GM23338 (cell line): ENCODE results near the gene ZNF148. TPM values are rescaled to one million over a fixed set of nuclear protein-coding genes. Genes with fewer than 3 reads are reported as not detected.

Source experiments
- ATAC-seq: fragments of 200-7000 bp; cut with Tn5 transposase; 3 replicates; pipeline ENCODE4 v1.9.1; 2020
- DNase-seq: peaks from one replicate; pipeline ENCODE4 v3.0.0-alpha.2; 2015; ENCODE audit warnings: low spot score
- H2AFZ ChIP-seq: fragments of 200-600 bp; sonication (generic); 2 replicates; pipeline ENCODE4 v1.8.0; 2016; ENCODE audit warnings: antibody characterized with exemption, mild to moderate bottlenecking, moderate library complexity
- H3F3A ChIP-seq: fragments of 200-600 bp; sonication (generic); replicated peaks from 2 replicates; pipeline ENCODE4 v1.8.0; 2017; ENCODE audit warnings: antibody characterized with exemption, mixed run types, low read depth
- H3K27ac ChIP-seq: fragments of 200-600 bp; sonication (generic); 2 replicates; pipeline ENCODE4 v1.6.1; 2016; ENCODE audit warnings: low read depth
- H3K27me3 ChIP-seq: fragments of 200-600 bp; sonication (generic); 2 replicates; pipeline ENCODE4 v1.8.0; 2016; ENCODE audit warnings: mild to moderate bottlenecking, mixed run types, moderate library complexity; ENCODE audit not compliant: insufficient read depth
- H3K36me3 ChIP-seq: fragments of 200-600 bp; sonication (generic); 2 replicates; pipeline ENCODE4 v1.8.0; 2016; ENCODE audit warnings: mild to moderate bottlenecking; ENCODE audit not compliant: insufficient read depth
- H3K4me1 ChIP-seq: fragments of 200-600 bp; sonication (generic); 2 replicates; pipeline ENCODE4 v1.8.0; 2016; ENCODE audit warnings: mild to moderate bottlenecking, moderate library complexity; ENCODE audit not compliant: insufficient read depth
- H3K4me2 ChIP-seq: fragments of 200-600 bp; sonication (generic); 2 replicates; pipeline ENCODE4 v1.7.1; 2017; ENCODE audit warnings: mixed run types
- H3K4me3 ChIP-seq: fragments of 200-600 bp; sonication (generic); 2 replicates; pipeline ENCODE4 v1.6.1; 2016; ENCODE audit warnings: mixed run types
- H3K79me2 ChIP-seq: fragments of 200-600 bp; sonication (generic); replicated peaks from 2 replicates; pipeline ENCODE4 v1.8.0; 2017; ENCODE audit warnings: mild to moderate bottlenecking; ENCODE audit not compliant: insufficient read depth
- H3K9me2 ChIP-seq: fragments of 200-600 bp; sonication (generic); 2 replicates; pipeline ENCODE4 v1.8.0; 2017; ENCODE audit not compliant: insufficient read depth
- H4K20me1 ChIP-seq: fragments of 200-600 bp; sonication (generic); replicated peaks from 2 replicates; pipeline ENCODE4 v1.8.0; 2017; ENCODE audit warnings: mild to moderate bottlenecking; ENCODE audit not compliant: insufficient read depth
- H3K27ac Mint-ChIP-seq: 2 replicates; pipeline ENCODE4 v1.8.0; 2020; ENCODE audit warnings: inconsistent platforms, mild to moderate bottlenecking, moderate library complexity, mixed read lengths
- H3K27me3 Mint-ChIP-seq: 3 replicates; pipeline ENCODE4 v1.8.0; 2022; ENCODE audit warnings: low read depth, mild to moderate bottlenecking, moderate library complexity, mixed read lengths, inconsistent platforms; ENCODE audit not compliant: insufficient read depth, poor library complexity
- H3K36me3 Mint-ChIP-seq: 3 replicates; pipeline ENCODE4 v1.8.0; 2021; ENCODE audit warnings: low read depth, mild to moderate bottlenecking, inconsistent platforms, moderate library complexity, mixed read lengths
- H3K4me1 Mint-ChIP-seq: 3 replicates; pipeline ENCODE4 v1.8.0; 2020; ENCODE audit warnings: mild to moderate bottlenecking, inconsistent platforms, mixed read lengths
- H3K4me3 Mint-ChIP-seq: 3 replicates; pipeline ENCODE4 v1.8.0; 2021; ENCODE audit warnings: moderate library complexity, mild to moderate bottlenecking, inconsistent platforms, mixed read lengths
- H3K9me3 Mint-ChIP-seq: 3 replicates; pipeline ENCODE4 v1.8.0; 2020; ENCODE audit warnings: moderate library complexity, mild to moderate bottlenecking, inconsistent platforms, mixed read lengths
- ETS1 ChIP-seq: IDR thresholded peaks from 2 replicates; pipeline ENCODE4 v1.6.1; 2016; ENCODE audit warnings: antibody characterized with exemption
- EZH2phosphoT487 ChIP-seq: fragments of 200-600 bp; sonication (generic); IDR thresholded peaks from one replicate; pipeline ENCODE4 v1.8.1; 2018; ENCODE audit warnings: antibody characterized with exemption; ENCODE audit not compliant: unreplicated experiment
- JUNB ChIP-seq: IDR thresholded peaks from one replicate; pipeline ENCODE4 v1.6.1; 2016; ENCODE audit warnings: antibody characterized with exemption; ENCODE audit not compliant: unreplicated experiment
- STAT1 ChIP-seq: IDR thresholded peaks from one replicate; pipeline ENCODE4 v1.6.1; 2016; ENCODE audit warnings: antibody characterized with exemption; ENCODE audit not compliant: unreplicated experiment
- ZNF114 ChIP-seq: fragments of 250-450 bp; sonication (Bioruptor Pico); IDR thresholded peaks from 2 replicates; pipeline ENCODE4 v1.5.0; 2020; ENCODE audit warnings: mild to moderate bottlenecking, moderate library complexity
- polyA plus RNA-seq: library from polyadenylated mRNA; unstranded; fragments of >200 nt; fragmentation: Nextera tagmentation; extraction: Ambion mirVana; gene quantifications from 2 replicates; pipeline ENCODE4 v1.2.1, GENCODE V29; 2016
- total RNA-seq: library from RNA; depleted of rRNA; stranded (reverse); fragments of >200 nt; shearing (Covaris generic); gene quantifications from 2 replicates; pipeline ENCODE4 v1.2.3, GENCODE V29; 2014
- TF ChIP-seq, protein P1 (sequence below): fragments of 250-450 bp; sonication (Bioruptor Pico); IDR thresholded peaks from 2 replicates; pipeline ENCODE4 v1.5.0; 2020; ENCODE audit warnings: mild to moderate bottlenecking, moderate library complexity

ZNF148 gene
- total and polyA plus RNA-seq, 2 experiments from 2014 or later, result 13.9 to 16.9 TPM

DNA sequence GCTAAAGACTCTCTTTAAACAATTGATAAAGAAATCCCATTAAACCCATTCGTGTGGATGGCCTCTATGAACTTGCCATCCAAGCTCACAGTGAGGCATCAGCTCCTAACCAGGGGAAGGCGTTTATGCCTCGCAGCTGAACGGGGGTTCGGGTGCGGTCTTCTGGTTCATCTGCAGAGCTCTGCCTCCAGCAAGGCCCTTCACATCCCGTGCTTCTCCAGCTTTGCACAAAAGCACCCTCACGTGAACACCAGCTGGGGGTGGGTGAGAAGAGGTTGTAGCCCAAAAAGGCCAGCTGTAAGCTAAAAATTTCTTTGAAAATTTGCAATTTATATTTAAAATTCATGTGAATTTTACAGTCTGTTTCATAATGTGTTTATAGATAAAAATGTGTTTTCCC lies 39.5 kb upstream of the ZNF148 start (continued):
- TF ChIP-seq, protein P1, sequence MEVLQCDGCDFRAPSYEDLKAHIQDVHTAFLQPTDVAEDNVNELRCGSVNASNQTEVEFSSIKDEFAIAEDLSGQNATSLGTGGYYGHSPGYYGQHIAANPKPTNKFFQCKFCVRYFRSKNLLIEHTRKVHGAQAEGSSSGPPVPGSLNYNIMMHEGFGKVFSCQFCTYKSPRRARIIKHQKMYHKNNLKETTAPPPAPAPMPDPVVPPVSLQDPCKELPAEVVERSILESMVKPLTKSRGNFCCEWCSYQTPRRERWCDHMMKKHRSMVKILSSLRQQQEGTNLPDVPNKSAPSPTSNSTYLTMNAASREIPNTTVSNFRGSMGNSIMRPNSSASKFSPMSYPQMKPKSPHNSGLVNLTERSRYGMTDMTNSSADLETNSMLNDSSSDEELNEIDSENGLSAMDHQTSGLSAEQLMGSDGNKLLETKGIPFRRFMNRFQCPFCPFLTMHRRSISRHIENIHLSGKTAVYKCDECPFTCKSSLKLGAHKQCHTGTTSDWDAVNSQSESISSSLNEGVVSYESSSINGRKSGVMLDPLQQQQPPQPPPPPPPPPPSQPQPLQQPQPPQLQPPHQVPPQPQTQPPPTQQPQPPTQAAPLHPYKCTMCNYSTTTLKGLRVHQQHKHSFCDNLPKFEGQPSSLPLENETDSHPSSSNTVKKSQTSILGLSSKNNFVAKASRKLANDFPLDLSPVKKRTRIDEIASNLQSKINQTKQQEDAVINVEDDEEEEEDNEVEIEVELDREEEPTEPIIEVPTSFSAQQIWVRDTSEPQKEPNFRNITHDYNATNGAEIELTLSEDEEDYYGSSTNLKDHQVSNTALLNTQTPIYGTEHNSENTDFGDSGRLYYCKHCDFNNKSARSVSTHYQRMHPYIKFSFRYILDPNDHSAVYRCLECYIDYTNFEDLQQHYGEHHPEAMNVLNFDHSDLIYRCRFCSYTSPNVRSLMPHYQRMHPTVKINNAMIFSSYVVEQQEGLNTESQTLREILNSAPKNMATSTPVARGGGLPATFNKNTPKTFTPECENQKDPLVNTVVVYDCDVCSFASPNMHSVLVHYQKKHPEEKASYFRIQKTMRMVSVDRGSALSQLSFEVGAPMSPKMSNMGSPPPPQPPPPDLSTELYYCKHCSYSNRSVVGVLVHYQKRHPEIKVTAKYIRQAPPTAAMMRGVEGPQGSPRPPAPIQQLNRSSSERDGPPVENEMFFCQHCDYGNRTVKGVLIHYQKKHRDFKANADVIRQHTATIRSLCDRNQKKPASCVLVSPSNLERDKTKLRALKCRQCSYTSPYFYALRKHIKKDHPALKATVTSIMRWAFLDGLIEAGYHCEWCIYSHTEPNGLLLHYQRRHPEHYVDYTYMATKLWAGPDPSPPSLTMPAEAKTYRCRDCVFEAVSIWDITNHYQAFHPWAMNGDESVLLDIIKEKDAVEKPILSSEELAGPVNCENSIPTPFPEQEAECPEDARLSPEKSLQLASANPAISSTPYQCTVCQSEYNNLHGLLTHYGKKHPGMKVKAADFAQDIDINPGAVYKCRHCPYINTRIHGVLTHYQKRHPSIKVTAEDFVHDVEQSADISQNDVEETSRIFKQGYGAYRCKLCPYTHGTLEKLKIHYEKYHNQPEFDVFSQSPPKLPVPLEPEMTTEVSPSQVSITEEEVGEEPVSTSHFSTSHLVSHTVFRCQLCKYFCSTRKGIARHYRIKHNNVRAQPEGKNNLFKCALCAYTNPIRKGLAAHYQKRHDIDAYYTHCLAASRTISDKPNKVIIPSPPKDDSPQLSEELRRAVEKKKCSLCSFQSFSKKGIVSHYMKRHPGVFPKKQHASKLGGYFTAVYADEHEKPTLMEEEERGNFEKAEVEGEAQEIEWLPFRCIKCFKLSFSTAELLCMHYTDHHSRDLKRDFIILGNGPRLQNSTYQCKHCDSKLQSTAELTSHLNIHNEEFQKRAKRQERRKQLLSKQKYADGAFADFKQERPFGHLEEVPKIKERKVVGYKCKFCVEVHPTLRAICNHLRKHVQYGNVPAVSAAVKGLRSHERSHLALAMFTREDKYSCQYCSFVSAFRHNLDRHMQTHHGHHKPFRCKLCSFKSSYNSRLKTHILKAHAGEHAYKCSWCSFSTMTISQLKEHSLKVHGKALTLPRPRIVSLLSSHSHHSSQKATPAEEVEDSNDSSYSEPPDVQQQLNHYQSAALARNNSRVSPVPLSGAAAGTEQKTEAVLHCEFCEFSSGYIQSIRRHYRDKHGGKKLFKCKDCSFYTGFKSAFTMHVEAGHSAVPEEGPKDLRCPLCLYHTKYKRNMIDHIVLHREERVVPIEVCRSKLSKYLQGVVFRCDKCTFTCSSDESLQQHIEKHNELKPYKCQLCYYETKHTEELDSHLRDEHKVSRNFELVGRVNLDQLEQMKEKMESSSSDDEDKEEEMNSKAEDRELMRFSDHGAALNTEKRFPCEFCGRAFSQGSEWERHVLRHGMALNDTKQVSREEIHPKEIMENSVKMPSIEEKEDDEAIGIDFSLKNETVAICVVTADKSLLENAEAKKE (CRISPR knock-in tag), result no peak
- no peak for TF ChIP-seq ZNF114 (CRISPR knock-in tag)

DNA sequence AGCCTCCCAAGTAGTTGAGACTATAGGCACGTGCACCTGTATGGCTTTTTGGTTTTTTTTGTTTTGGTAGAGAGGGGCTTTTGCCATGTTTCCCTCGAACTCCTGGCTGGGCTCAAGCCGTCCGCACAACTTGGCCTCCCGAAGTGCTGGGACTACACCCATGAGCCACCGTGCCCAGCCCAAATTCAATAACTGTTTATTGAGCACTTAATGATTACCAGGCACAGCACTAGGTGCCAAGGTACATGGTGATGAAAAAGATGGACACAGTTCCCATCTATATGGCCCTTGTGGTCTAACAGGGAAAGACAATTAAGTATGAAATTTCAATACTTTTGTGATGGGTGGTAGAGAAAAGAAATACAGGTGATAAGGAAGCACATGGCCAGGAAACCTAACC lies 35.8 kb upstream of the ZNF148 start:
- Histone ChIP-seq H3K79me2 (no peaks in the 10 kb centered on the region), H3K9me2 (no peaks in the 10 kb centered on the region), H4K20me1 (no peaks in the 10 kb centered on the region), H3K27me3 (no peaks in the 10 kb centered on the region), H3K27ac (no peak overlapping the region), H3K4me3 (no peak overlapping the region), H3K4me1 (no peaks in the 10 kb centered on the region), H3F3A (no peaks in the 10 kb centered on the region), H3K36me3 (no peaks in the 10 kb centered on the region), H3K4me2 (no peak overlapping the region), H2AFZ (no peak overlapping the region)
- Mint-ChIP-seq H3K36me3 (no peaks in the 10 kb centered on the region), H3K4me3 (no peak overlapping the region), H3K9me3 (peaks cover 2% of the 10 kb centered on the region; the same call in 2 of the 3 replicates), H3K4me1 (peaks cover 3% of the 10 kb centered on the region; the same call in 1 of the 3 replicates), H3K27ac (no peak overlapping the region), H3K27me3 (peaks cover 6% of the 10 kb centered on the region)
- no peak for DNase-seq
- no peak for ATAC-seq
- TF ChIP-seq EZH2phosphoT487 (no peak), ETS1 (no peak), ZNF114 (CRISPR knock-in tag) (no peak), JUNB (no peak), STAT1 (no peak)
- TF ChIP-seq, protein P1 (CRISPR knock-in tag), result no peak
